H1 (cell line): ENCODE results near the gene PHACTR1.

Experiments used
- CEBPB ChIP-seq: IDR thresholded peaks from 2 replicates; pipeline ENCODE4 v1.6.1; 2012; ENCODE audit warnings: low read depth, low read length
- CTCF ChIP-seq, 3 experiments: IDR thresholded peaks; 1 replicate in 2 of 3; 2 replicates in 1 of 3; pipeline versions ENCODE4 v1.5.1 to v1.6.1; 2011; ENCODE audit warnings: low read length in 3 of 3, mild to moderate bottlenecking in 3 of 3, inconsistent platforms in 2 of 3, low read depth in 1 of 3, moderate library complexity in 1 of 3; ENCODE audit not compliant: insufficient read depth in 1 of 3; ENCODE audit errors: control extremely low read depth in 1 of 3
- EP300 ChIP-seq, 2 experiments: IDR thresholded peaks; 1 replicate in 1 of 2; 2 replicates in 1 of 2; pipeline ENCODE4 v1.6.1; 2011 to 2012; ENCODE audit warnings: low read depth in 2 of 2, low read length in 2 of 2, mild to moderate bottlenecking in 2 of 2, borderline replicate concordance in 1 of 2, inconsistent platforms in 1 of 2, moderate library complexity in 1 of 2
- FOSL1 ChIP-seq: IDR thresholded peaks from 2 replicates; pipeline ENCODE4 v1.6.1; 2011; ENCODE audit warnings: mild to moderate bottlenecking, low read depth, low read length, moderate library complexity; ENCODE audit not compliant: insufficient read depth
- HDAC2 ChIP-seq, 2 experiments: fragments of 300-600 bp in 1 of 2; sonication (generic) in 1 of 2; IDR thresholded peaks; 2 replicates each; pipeline ENCODE4 v1.6.1; 2011 to 2012; ENCODE audit warnings: low read depth in 2 of 2, low read length in 2 of 2, mild to moderate bottlenecking in 2 of 2, moderate library complexity in 2 of 2, borderline replicate concordance in 1 of 2, inconsistent platforms in 1 of 2
- POLR2A ChIP-seq, 2 experiments: IDR thresholded peaks; 1 replicate in 1 of 2; 2 replicates in 1 of 2; pipeline ENCODE4 v1.6.1; 2011; ENCODE audit warnings: low read depth in 2 of 2, low read length in 2 of 2, mild to moderate bottlenecking in 2 of 2; ENCODE audit errors: control extremely low read depth in 1 of 2
- RAD21 ChIP-seq, 2 experiments: IDR thresholded peaks in 1 of 2; conservative IDR thresholded peaks in 1 of 2; 2 replicates each; pipeline ENCODE4 v1.6.1; 2011; ENCODE audit warnings: low read depth in 2 of 2, low read length in 2 of 2, improper control_type of control experiment in 1 of 2, inconsistent platforms in 1 of 2, mild to moderate bottlenecking in 1 of 2, moderate library complexity in 1 of 2

DNA sequence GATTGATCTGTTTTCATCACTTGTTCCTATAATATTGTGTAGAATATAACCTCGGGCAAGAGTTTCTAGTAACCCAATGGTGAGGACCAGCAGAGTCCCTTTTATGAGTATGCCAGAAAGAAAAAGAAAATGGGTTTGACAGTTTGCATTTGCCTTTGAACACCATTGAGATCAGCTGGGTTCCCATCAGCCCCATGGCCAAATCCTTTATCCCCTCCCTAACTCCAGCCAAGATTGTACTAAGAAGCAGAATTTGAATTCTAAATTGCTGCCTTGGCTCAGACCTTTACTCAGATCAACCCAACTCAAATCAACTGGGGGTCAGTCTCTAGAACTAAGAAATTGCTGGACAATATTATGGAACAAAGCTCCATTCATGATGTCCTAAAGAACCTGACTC is 424.4 kb downstream of the PHACTR1 start:
- TF ChIP-seq HDAC2 (IDR thresholded peaks at IDR 0.05; ENCODE audit: borderline replicate concordance in 1 of 2, low read depth in 2 of 2, low read length in 2 of 2): no peak
- no peak for TF ChIP-seq CTCF (IDR thresholded peaks at IDR 0.05; ENCODE audit: control extremely low read depth in 1 of 3, insufficient read depth in 1 of 3, low read depth in 1 of 3, low read length in 3 of 3)
- TF ChIP-seq EP300 (IDR thresholded peaks at IDR 0.05; ENCODE audit: borderline replicate concordance in 1 of 2, low read depth in 2 of 2, low read length in 2 of 2): no peak
- TF ChIP-seq CEBPB: no peak
- TF ChIP-seq POLR2A (IDR thresholded peaks at IDR 0.05; ENCODE audit: control extremely low read depth in 1 of 2, low read depth in 2 of 2, low read length in 2 of 2): no peak
- no peak for TF ChIP-seq RAD21 (IDR thresholded peaks at IDR 0.05 in 1 of 2, conservative IDR thresholded peaks at IDR 0.05 in 1 of 2; ENCODE audit: low read depth in 2 of 2, low read length in 2 of 2)
- no peak for TF ChIP-seq FOSL1
